Thyroid gland (tissue), 4 donors: ENCODE results near the gene GAS5.

ENCODE experiments used
- CTCF ChIP-seq, 6 experiments: fragments of 200-600 bp in 3 of 6; fragments of 450-650 bp in 3 of 6; sonication (generic) in 3 of 6; IDR thresholded peaks; one replicate each; pipeline ENCODE4 v1.5.1; 2016 to 2019; ENCODE audit warnings: antibody characterized with exemption in 6 of 6, mild to moderate bottlenecking in 2 of 6, inconsistent platforms in 1 of 6, moderate library complexity in 1 of 6
- POLR2A ChIP-seq, 2 donors: fragments of 450-650 bp; IDR thresholded peaks; one replicate each; pipeline ENCODE4 v1.6.1; 2017; ENCODE audit warnings: antibody characterized with exemption in 2 of 2, mild to moderate bottlenecking in 2 of 2, moderate library complexity in 1 of 2

DNA sequence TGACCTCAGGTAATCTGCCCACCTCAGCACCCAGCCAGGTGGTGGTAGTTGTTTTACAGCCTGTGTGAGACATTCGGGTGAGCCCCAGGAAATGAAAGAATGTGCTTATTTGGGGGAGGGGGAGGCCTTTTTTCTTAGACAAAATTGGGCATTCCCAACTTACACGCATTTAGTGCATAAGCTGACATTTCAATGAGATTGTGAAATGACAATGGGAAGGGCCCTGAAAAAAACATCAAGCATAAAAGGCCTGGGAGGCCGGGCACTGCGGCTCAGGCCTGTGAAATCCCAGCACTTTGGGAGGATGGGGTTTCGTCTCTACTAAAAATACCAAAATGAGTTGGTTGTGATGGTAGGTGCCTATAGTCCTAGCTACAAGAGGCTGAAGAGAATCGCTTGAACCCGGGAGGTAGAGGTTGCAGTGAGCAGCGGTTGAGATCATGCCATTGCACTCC, 5.0 kb downstream of the GAS5 start:
- no peak for TF ChIP-seq CTCF (IDR thresholded peaks at IDR 0.05)
- no peak for TF ChIP-seq POLR2A (IDR thresholded peaks at IDR 0.05)
